IMR-90 (cell line): ENCODE measurements around the gene AK1. TPM values are rescaled to one million over a fixed set of nuclear protein-coding genes. Genes with fewer than 3 reads are reported as not detected.

ENCODE experiments used
- ATAC-seq: fragments of 200-7000 bp; cut with Tn5 transposase; 2 replicates; pipeline ENCODE4 v1.9.1; 2020; ENCODE audit warnings: low read depth, mild to moderate bottlenecking, moderate library complexity
- BruUV-seq: library from RNA; stranded (reverse); fragments of 400-500 nt; replicated peaks from 2 replicates; lab custom pipeline; 2021; lab: Mats Ljungman, UMichigan
- CTCF ChIA-PET: fragments of 300-600 bp; formaldehyde crosslinking; extraction: SDS; loops from one replicate; lab custom pipeline; 2021; ENCODE audit warnings: antibody characterized with exemption; lab: Yijun Ruan, JAX
- POLR2A ChIA-PET: fragments of 300-600 bp; sonication (Branson Sonifier 250); formaldehyde crosslinking; loops from one replicate; lab custom pipeline; 2022; ENCODE audit warnings: antibody characterized with exemption; ENCODE audit not compliant: unreplicated experiment; lab: Charles Lee
- DNase-seq: peaks from one replicate; pipeline ENCODE4 v3.0.0; 2013
- H2AFZ ChIP-seq: replicated peaks from 2 replicates; pipeline ENCODE3; 2013; ENCODE audit warnings: low read length, mild to moderate bottlenecking; ENCODE audit not compliant: poor library complexity
- H2AK5ac ChIP-seq: 2 replicates; pipeline ENCODE4 v1.6.1; 2013; ENCODE audit warnings: low read depth, low read length, inconsistent platforms
- H2AK9ac ChIP-seq: replicated peaks from 2 replicates; pipeline ENCODE3; 2013; ENCODE audit warnings: mild to moderate bottlenecking, low read depth, low read length, moderate library complexity; ENCODE audit not compliant: poor library complexity
- H2BK120ac ChIP-seq: 2 replicates; pipeline ENCODE4 v1.6.1; 2013; ENCODE audit warnings: low read depth, low read length, inconsistent platforms
- H2BK15ac ChIP-seq: 3 replicates; pipeline ENCODE4 v1.6.1; 2013; ENCODE audit warnings: low read depth, low read length, inconsistent platforms
- H2BK20ac ChIP-seq: 2 replicates; pipeline ENCODE4 v1.6.1; 2013; ENCODE audit warnings: low read depth, mild to moderate bottlenecking, inconsistent platforms, low read length, moderate library complexity
- H2BK5ac ChIP-seq: 2 replicates; pipeline ENCODE4 v1.6.1; 2013; ENCODE audit warnings: mild to moderate bottlenecking, low read depth, low read length, inconsistent platforms; ENCODE audit not compliant: poor library complexity, severe bottlenecking
- H3K14ac ChIP-seq: replicated peaks from 2 replicates; pipeline ENCODE4 v1.6.1; 2013; ENCODE audit warnings: low read depth, low read length, inconsistent platforms
- H3K18ac ChIP-seq: 2 replicates; pipeline ENCODE4 v1.6.1; 2013; ENCODE audit warnings: low read depth, low read length, control low read depth
- H3K23ac ChIP-seq: 2 replicates; pipeline ENCODE4 v1.6.1; 2013; ENCODE audit warnings: low read depth, low read length, inconsistent platforms
- H3K27ac ChIP-seq: 2 replicates; pipeline ENCODE4 v1.5.1; 2013; ENCODE audit warnings: mild to moderate bottlenecking, control low read depth, low read length; ENCODE audit not compliant: insufficient read depth
- H3K27me3 ChIP-seq: 2 replicates; pipeline ENCODE4 v1.6.1; 2013; ENCODE audit warnings: low read length; ENCODE audit not compliant: control insufficient read depth, insufficient read depth
- H3K36me3 ChIP-seq: 2 replicates; pipeline ENCODE4 v1.6.1; 2013; ENCODE audit warnings: low read length, mixed read lengths; ENCODE audit not compliant: control insufficient read depth, insufficient read depth
- H3K4ac ChIP-seq: 2 replicates; pipeline ENCODE4 v1.6.1; 2013; ENCODE audit warnings: low read depth, low read length, inconsistent platforms
- H3K4me1 ChIP-seq: 2 replicates; pipeline ENCODE4 v1.6.1; 2013; ENCODE audit warnings: low read length, mixed read lengths; ENCODE audit not compliant: control insufficient read depth, insufficient read depth
- H3K4me2 ChIP-seq: 2 replicates; pipeline ENCODE4 v1.6.1; 2013; ENCODE audit warnings: low read depth, mild to moderate bottlenecking, control low read depth, low read length, moderate library complexity
- H3K4me3 ChIP-seq: 2 replicates; pipeline ENCODE4 v1.5.1; 2013; ENCODE audit warnings: low read depth, mild to moderate bottlenecking, control low read depth, low read length, moderate library complexity; ENCODE audit not compliant: insufficient read depth
- H3K56ac ChIP-seq: 2 replicates; pipeline ENCODE4 v1.6.1; 2013; ENCODE audit warnings: low read length, inconsistent platforms; ENCODE audit not compliant: insufficient read depth; ENCODE audit errors: extremely low read depth
- H3K79me1 ChIP-seq, 2 experiments: 2 replicates each; pipeline ENCODE4 v1.6.1; 2013; ENCODE audit warnings: low read length in 2 of 2, inconsistent platforms in 1 of 2, low read depth in 1 of 2
- H3K9ac ChIP-seq: 2 replicates; pipeline ENCODE4 v1.6.1; 2013; ENCODE audit warnings: low read depth, low read length, control low read depth
- H3K9me1 ChIP-seq: 2 replicates; pipeline ENCODE4 v1.6.1; 2013; ENCODE audit warnings: low read length, inconsistent platforms; ENCODE audit not compliant: insufficient read depth
- H3K9me3 ChIP-seq: 2 replicates; pipeline ENCODE4 v1.6.1; 2013; ENCODE audit warnings: low read length; ENCODE audit not compliant: control insufficient read depth, insufficient read depth
- H4K20me1 ChIP-seq: 2 replicates; pipeline ENCODE4 v1.6.1; 2013; ENCODE audit warnings: low read length, inconsistent platforms; ENCODE audit not compliant: insufficient read depth
- H4K5ac ChIP-seq: 2 replicates; pipeline ENCODE4 v1.6.1; 2013; ENCODE audit warnings: mild to moderate bottlenecking, low read depth, low read length, control low read depth
- H4K8ac ChIP-seq, 2 experiments: 2 replicates each; pipeline ENCODE4 v1.6.1; 2013; ENCODE audit warnings: low read depth in 2 of 2, low read length in 2 of 2, control low read depth in 1 of 2, inconsistent platforms in 1 of 2
- H4K91ac ChIP-seq: 2 replicates; pipeline ENCODE4 v1.6.1; 2013; ENCODE audit warnings: low read depth, low read length, inconsistent platforms; ENCODE audit not compliant: insufficient read depth
- BHLHE40 ChIP-seq: fragments of 150-350 bp; IDR thresholded peaks from 2 replicates; pipeline ENCODE4 v1.6.1; 2016; ENCODE audit warnings: mild to moderate bottlenecking, low read depth, low read length
- CEBPB ChIP-seq: IDR thresholded peaks from 2 replicates; pipeline ENCODE4 v1.6.1; 2012; ENCODE audit warnings: low read depth, low read length, improper control_type of control experiment
- CHD1 ChIP-seq: IDR thresholded peaks from 2 replicates; pipeline ENCODE4 v1.6.1; 2012; ENCODE audit warnings: low read depth, low read length, improper control_type of control experiment
- ELK1 ChIP-seq: fragments of 150-350 bp; IDR thresholded peaks from 2 replicates; pipeline ENCODE4 v1.6.1; 2016; ENCODE audit warnings: low read depth, mild to moderate bottlenecking, low read length, moderate library complexity, borderline replicate concordance
- FOS ChIP-seq: fragments of 150-350 bp; IDR thresholded peaks from 2 replicates; pipeline ENCODE4 v1.6.1; 2016; ENCODE audit warnings: low read depth, low read length
- RAD21 ChIP-seq: IDR thresholded peaks from 2 replicates; pipeline ENCODE4 v1.6.1; 2012; ENCODE audit warnings: low read length, improper control_type of control experiment
- RCOR1 ChIP-seq: IDR thresholded peaks from 2 replicates; pipeline ENCODE4 v1.6.1; 2012; ENCODE audit warnings: mild to moderate bottlenecking, low read length, improper control_type of control experiment; ENCODE audit not compliant: insufficient replicate concordance
- WGBS, 2 experiments: methylation state at CpG; one replicate each; pipeline versions ENCODE4 v1.1.5 to v1.1.7; 2013; ENCODE audit warnings: missing lambda C conversion rate in 2 of 2; ENCODE audit not compliant: insufficient read length in 1 of 2; ENCODE audit errors: extremely low coverage in 2 of 2; 5-methylcytosine and 5-hydroxymethylcytosine counted together
- dilution Hi-C: fragments of 300-500 bp; cut with HindIII; formaldehyde crosslinking; loops from one replicate; pipeline ENCODE4 v1.14.3; 2018; ENCODE audit warnings: low sequenced_read_pairs; ENCODE audit not compliant: unreplicated experiment
- in situ Hi-C: fragments of 300-500 bp; cut with MboI; formaldehyde crosslinking; loops from 3 replicates; pipeline ENCODE4 v1.14.3; 2019; ENCODE audit warnings: low sequenced_read_pairs, inconsistent platforms, mixed read lengths
- intact Hi-C: fragments of 100-400 bp; cut with micrococcal nuclease; formaldehyde crosslinking; loops from 2 replicates; pipeline ENCODE4 v1.10.0; 2022
- polyA plus RNA-seq, 3 experiments: library from polyadenylated mRNA; depleted of rRNA; stranded (reverse); fragments of >200 nt; gene quantifications; 2 replicates each; pipeline ENCODE4 v1.2.3, GENCODE V29; 2012; ENCODE audit warnings: low replicate concordance in 1 of 3
- total RNA-seq: library from RNA; depleted of rRNA; stranded (reverse); fragments of >200 nt; gene quantifications from 2 replicates; pipeline ENCODE4 v1.2.3, GENCODE V29; 2012

AK1 gene
- total and polyA plus RNA-seq, 2 of the 4 experiments (the other 2 are of a cell fraction), result 44.8 to 119 TPM

- no peak for ATAC-seq
- Histone ChIP-seq H4K20me1 (peaks cover 16% of the 10 kb centered on the region; the same call in 1 of the 2 replicates), H3K27me3 (no peaks in the 10 kb centered on the region), H3K4me1 (peaks cover 4% of the 10 kb centered on the region), H3K9ac (no peak overlapping the region), H3K56ac (no peak overlapping the region), H4K5ac (no peak overlapping the region), H2AK9ac (peak overlapping the region; percentile 87), H2AK5ac (no peak overlapping the region), H2BK20ac (no peak overlapping the region), H3K4me2 (no peak overlapping the region), H3K36me3 (peaks cover 56% of the 10 kb centered on the region), H2BK120ac (no peak overlapping the region), H3K4ac (no peak overlapping the region), H2BK15ac (no peak overlapping the region), H3K18ac (no peak overlapping the region), H3K4me3 (no peak overlapping the region), H4K91ac (no peak overlapping the region), H2AFZ (peak overlapping the region; percentile 41), H3K9me1 (peaks cover 11% of the 10 kb centered on the region), H4K8ac (no peak overlapping the region), H3K27ac (no peak overlapping the region), H3K14ac (no peak overlapping the region), H2BK5ac (no peak overlapping the region), H3K9me3 (no peaks in the 10 kb centered on the region), H3K23ac (no peak overlapping the region), H3K79me1 (peaks cover 0 to 30% of the 10 kb centered on the region in 2 experiments; a peak in 3 of 4 replicates)
- intact Hi-C loops, result no loop called here
- CTCF ChIA-PET, result no interaction called here
- WGBS, 2 experiments, result 91% methylated on average over 6 of the region's 18 CpGs; no CpG with 5 or more reads in 1 of the 2 experiments
- POLR2A ChIA-PET, result no interaction called here
- DNase-seq, result no peak
- dilution Hi-C loops, result no loop called here
- in situ Hi-C loops, result no loop called here
- BruUV-seq, result no TSS peak
- TF ChIP-seq ELK1, result no peak
- 0 out of 2 replicates have a peak, but pooled peaks have one; percentile 5 for TF ChIP-seq FOS
- TF ChIP-seq CHD1, result no peak
- no peak for TF ChIP-seq BHLHE40
- TF ChIP-seq CEBPB, result no peak
- no peak for TF ChIP-seq RAD21
- no peak for TF ChIP-seq RCOR1
These were observed 9.0 kb upstream of the AK1 start for GRCh38 chr9:127886401-127886972.
